GM23248 (cell line): ENCODE results near the gene NUBPL.

Experiments
- EZH2 ChIP-seq: fragments of 200-600 bp; sonication (generic); IDR thresholded peaks from 2 replicates; pipeline ENCODE4 v1.6.1; 2018; ENCODE audit warnings: antibody characterized with exemption, mild to moderate bottlenecking; ENCODE audit not compliant: insufficient read depth, poor library complexity, severe bottlenecking
- EZH2phosphoT487 ChIP-seq: fragments of 200-600 bp; sonication (generic); IDR thresholded peaks from 2 replicates; pipeline ENCODE4 v1.6.1; 2018; ENCODE audit warnings: antibody characterized with exemption, moderate library complexity, mild to moderate bottlenecking, low read depth; ENCODE audit not compliant: insufficient read depth

DNA sequence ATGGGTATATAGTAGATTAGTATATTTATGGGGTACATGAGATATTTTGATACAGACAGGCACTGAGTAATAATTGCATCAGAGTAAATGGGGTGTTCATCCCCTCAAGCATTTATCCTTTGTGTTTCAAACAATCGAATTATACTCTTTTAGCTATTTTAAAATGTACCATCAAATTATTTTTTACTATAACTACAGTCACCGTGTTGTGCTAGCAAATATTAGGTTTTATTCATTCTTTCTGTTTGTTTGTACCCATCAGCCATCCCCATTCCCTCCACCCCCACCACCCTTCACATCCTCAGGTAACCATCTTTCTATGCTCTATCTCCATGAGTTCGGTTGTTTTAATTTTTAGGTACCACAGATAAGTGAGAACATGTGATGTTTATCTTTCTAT, 115.8 kb downstream of the NUBPL start:
- TF ChIP-seq EZH2 (no peak), EZH2phosphoT487 (no peak)
